CD4-positive, alpha-beta T cell (primary cell): Measurements from ENCODE around the gene CNOT6L. TPM values are rescaled to one million over a fixed set of nuclear protein-coding genes. Genes with fewer than 3 reads are reported as not detected.

Experiments
- ATAC-seq: fragments of 200-7000 bp; cut with Tn5 transposase; one replicate; pipeline ENCODE4 v1.10.0; 2022; ENCODE audit warnings: mild to moderate bottlenecking; ENCODE audit not compliant: poor library complexity
- CTCF ChIA-PET: fragments of 350-600 bp; sonication (Branson Sonifier 250); formaldehyde crosslinking; loops from one replicate; lab custom pipeline; 2021; ENCODE audit warnings: antibody characterized with exemption, inconsistent platforms; lab: Charles Lee
- POLR2A ChIA-PET: fragments of 350-600 bp; sonication (Branson Sonifier 250); formaldehyde crosslinking; loops from one replicate; lab custom pipeline; 2021; ENCODE audit warnings: antibody characterized with exemption, inconsistent platforms; lab: Charles Lee
- DNase-seq, 14 experiments: peaks; one replicate each; pipeline ENCODE4 v3.0.0-alpha.2; 2013 to 2020; ENCODE audit warnings: mixed read lengths in 2 of 14
- H3K27ac ChIP-seq, 2 donors: one replicate each; pipeline versions ENCODE4 v1.5.1 to v1.7.0; 2013; ENCODE audit warnings: low read length in 2 of 2, low read depth in 1 of 2, mild to moderate bottlenecking in 1 of 2
- H3K27me3 ChIP-seq, 2 experiments: 1 replicate in 1 of 2; 2 replicates in 1 of 2; pipeline versions ENCODE4 v1.6.1 to v1.7.0; 2013; ENCODE audit warnings: low read length in 2 of 2, control low read depth in 1 of 2, mild to moderate bottlenecking in 1 of 2, moderate library complexity in 1 of 2; ENCODE audit not compliant: insufficient read depth in 2 of 2, control insufficient read depth in 1 of 2
- H3K36me3 ChIP-seq: one replicate; pipeline ENCODE4 v1.6.1; 2013; ENCODE audit warnings: low read length, control low read depth; ENCODE audit not compliant: insufficient read depth
- H3K4me1 ChIP-seq: one replicate; pipeline ENCODE4 v1.6.1; 2013; ENCODE audit warnings: low read length, control low read depth; ENCODE audit not compliant: insufficient read depth
- H3K4me3 ChIP-seq: one replicate; pipeline ENCODE4 v1.5.1; 2013; ENCODE audit warnings: mild to moderate bottlenecking, low read length, moderate library complexity
- H3K9me3 ChIP-seq, 2 experiments: 1 replicate in 1 of 2; 2 replicates in 1 of 2; pipeline versions ENCODE4 v1.6.1 to v1.7.0; 2013; ENCODE audit warnings: low read length in 2 of 2, mild to moderate bottlenecking in 2 of 2, control low read depth in 1 of 2, moderate library complexity in 1 of 2; ENCODE audit not compliant: control insufficient read depth in 1 of 2, insufficient read depth in 1 of 2
- H3K27ac Mint-ChIP-seq: one replicate; pipeline ENCODE4 v1.8.0; 2020; ENCODE audit warnings: mixed read lengths
- H3K27me3 Mint-ChIP-seq: one replicate; pipeline ENCODE4 v1.8.0; 2021; ENCODE audit warnings: mixed read lengths
- H3K36me3 Mint-ChIP-seq: one replicate; pipeline ENCODE4 v1.8.0; 2021; ENCODE audit warnings: low read depth, mixed read lengths
- H3K4me1 Mint-ChIP-seq: one replicate; pipeline ENCODE4 v1.8.0; 2021; ENCODE audit warnings: low read depth, mixed read lengths
- H3K4me3 Mint-ChIP-seq: one replicate; pipeline ENCODE4 v1.8.0; 2020; ENCODE audit warnings: mild to moderate bottlenecking, mixed read lengths
- H3K9me3 Mint-ChIP-seq: one replicate; pipeline ENCODE4 v1.8.0; 2020; ENCODE audit warnings: mixed read lengths
- CTCF ChIP-seq: fragments of 200-600 bp; IDR thresholded peaks from one replicate; pipeline ENCODE4 v1.8.0; 2022; ENCODE audit warnings: antibody characterized with exemption, mild to moderate bottlenecking
- intact Hi-C, 2 experiments: fragments of 100-400 bp; cut with DNase I in 1 of 2; cut with micrococcal nuclease in 1 of 2; formaldehyde crosslinking; loops; one replicate each; pipeline versions ENCODE4 v1.15.1 to v1.9.0; 2023 to 2025; cut with DNase I, micrococcal nuclease
- total RNA-seq, 174 experiments: library from RNA in 2 of 174; stranded (reverse) in 2 of 174; gene quantifications; one replicate each; pipeline ENCODE4 v1.2.3 and lab custom pipeline; 2021 to 2026

Gene CNOT6L
- total RNA-seq, 2 experiments from 2014 or later: 216 to 234 TPM

GRCh38 chr4:77699731-77700210, 119.4 kb downstream of the CNOT6L start:
- ATAC-seq: no peak
- Histone ChIP-seq H3K27me3 (no peaks in the 10 kb centered on the region), H3K4me1 (no peaks in the 10 kb centered on the region), H3K36me3 (no peaks in the 10 kb centered on the region), H3K27ac (no peak overlapping the region), H3K9me3 (no peaks in the 10 kb centered on the region), H3K4me3 (no peak overlapping the region)
- POLR2A ChIA-PET: no interaction called here
- Mint-ChIP-seq H3K4me1 (no peaks in the 10 kb centered on the region), H3K27ac (no peak overlapping the region), H3K4me3 (no peak overlapping the region), H3K27me3 (no peaks in the 10 kb centered on the region), H3K9me3 (no peaks in the 10 kb centered on the region), H3K36me3 (no peaks in the 10 kb centered on the region)
- CTCF ChIA-PET: no interaction called here
- intact Hi-C loops: no loop called here
- no peak for TF ChIP-seq CTCF
- no peak for DNase-seq

GRCh38 chr4:77697860-77698590, 121.1 kb downstream of the CNOT6L start:
- Histone ChIP-seq H3K9me3 (no peaks in the 10 kb centered on the region), H3K27me3 (no peaks in the 10 kb centered on the region), H3K27ac (no peak overlapping the region), H3K4me1 (no peaks in the 10 kb centered on the region), H3K4me3 (no peak overlapping the region), H3K36me3 (no peaks in the 10 kb centered on the region)
- H3K4me1 Mint-ChIP-seq: no peaks in the 10 kb centered on the region
- intact Hi-C loops: no loop called here
- CTCF ChIA-PET: no interaction called here
- H3K9me3 Mint-ChIP-seq: no peaks in the 10 kb centered on the region
- TF ChIP-seq CTCF: no peak
- no peaks in the 10 kb centered on the region for H3K36me3 Mint-ChIP-seq
- no peak for DNase-seq
- no peak overlapping the region for H3K4me3 Mint-ChIP-seq
- ATAC-seq: no peak
- no peak overlapping the region for H3K27ac Mint-ChIP-seq
- POLR2A ChIA-PET: no interaction called here
- no peaks in the 10 kb centered on the region for H3K27me3 Mint-ChIP-seq

- H3K4me3 Mint-ChIP-seq: no peak overlapping the region
- intact Hi-C loops: no loop called here
- CTCF ChIA-PET: no interaction called here
Observed at GRCh38 chr4:77695774-77696173, 123.4 kb downstream of the CNOT6L start.

More at GRCh38 chr4:77695774-77696173, 123.4 kb downstream of the CNOT6L start:
- Mint-ChIP-seq H3K36me3 (no peaks in the 10 kb centered on the region), H3K4me1 (no peaks in the 10 kb centered on the region), H3K27ac (no peak overlapping the region), H3K27me3 (no peaks in the 10 kb centered on the region), H3K9me3 (no peaks in the 10 kb centered on the region)
- Histone ChIP-seq H3K4me1 (no peaks in the 10 kb centered on the region), H3K27me3 (no peaks in the 10 kb centered on the region), H3K9me3 (no peaks in the 10 kb centered on the region), H3K27ac (no peak overlapping the region), H3K36me3 (no peaks in the 10 kb centered on the region), H3K4me3 (no peak overlapping the region)
- TF ChIP-seq CTCF: no peak
- no peak for ATAC-seq
- POLR2A ChIA-PET: no interaction called here
- DNase-seq: no peak
